HG03196 (cell line): ENCODE measurements around the gene GDF2.

ENCODE experiments used
- ATAC-seq: cut with Tn5 transposase; IDR thresholded peaks from one replicate; pipeline ENCODE4 v1.9.1; 2021; ENCODE audit not compliant: unreplicated experiment

The GDF2 gene

DNA sequence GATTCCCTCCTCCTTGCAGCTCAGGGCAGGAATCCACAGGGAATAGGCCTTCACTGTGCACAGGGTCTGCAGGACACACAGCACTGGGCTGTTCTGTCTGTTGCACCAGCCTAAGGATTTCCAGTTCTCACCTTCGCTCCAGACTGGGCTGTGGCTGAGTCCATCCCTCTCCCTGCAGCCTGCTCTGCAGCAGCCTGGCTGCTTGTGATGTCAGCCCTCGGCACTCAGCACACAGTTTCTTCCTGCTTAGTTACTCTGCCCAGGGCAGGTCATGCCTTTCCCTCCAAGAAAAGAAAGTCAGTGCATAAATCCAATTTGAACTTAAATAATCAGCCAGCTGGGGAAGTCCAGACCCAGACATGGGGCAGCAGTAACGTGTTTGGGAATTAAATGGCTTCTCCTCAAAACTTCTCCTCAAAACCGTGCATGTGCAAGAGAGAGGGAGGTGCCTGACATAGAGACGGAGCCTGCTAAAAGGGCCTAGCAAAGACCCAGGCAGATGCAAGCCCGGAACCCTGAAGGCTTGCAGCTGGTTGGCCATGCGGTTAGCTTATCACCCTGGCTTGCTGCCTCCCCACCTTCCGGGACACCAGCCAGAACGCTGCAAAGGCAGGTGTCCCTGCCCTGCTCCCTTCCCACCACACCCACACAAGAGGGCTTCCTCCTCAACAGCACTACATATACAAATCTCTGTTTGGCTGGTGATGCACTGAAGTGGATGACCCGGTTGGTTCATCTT is 10.9 kb upstream of the GDF2 start:
- no peak for ATAC-seq

DNA sequence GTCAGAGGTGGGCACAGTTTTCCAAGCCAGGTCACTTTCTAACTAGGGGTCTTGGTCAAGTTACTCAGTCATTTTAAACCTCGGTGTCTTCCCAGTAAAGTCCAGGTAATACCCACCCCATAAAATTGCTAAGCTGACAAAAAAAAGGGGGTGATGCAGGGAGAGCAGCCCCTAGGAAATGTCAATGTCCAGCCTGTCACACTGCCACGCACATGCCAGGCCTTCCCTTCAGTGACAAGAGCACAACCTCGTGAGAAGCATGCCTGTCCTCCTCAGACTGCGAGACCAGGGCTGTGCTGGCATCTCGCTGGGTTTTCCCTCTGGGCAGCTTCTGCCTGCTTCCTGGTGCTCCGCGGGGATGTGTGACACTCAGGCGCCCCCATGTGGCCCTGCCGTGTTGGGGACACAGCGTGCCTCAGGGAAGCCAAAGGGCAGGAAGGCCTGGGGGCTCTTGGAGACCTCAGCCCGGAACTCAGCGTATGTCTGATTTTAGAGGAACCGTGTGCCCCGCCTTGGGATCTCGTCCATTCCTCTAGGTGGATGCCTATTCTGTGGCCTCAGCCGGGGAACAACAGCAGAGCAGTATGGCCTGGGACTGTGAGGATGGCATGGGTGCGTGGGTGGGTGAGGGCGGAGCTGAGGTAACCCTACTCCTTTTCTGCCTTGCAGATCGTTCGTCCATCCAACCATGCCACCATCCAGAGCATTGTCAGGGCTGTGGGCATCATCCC is 10.2 kb upstream of the GDF2 start:
- no peak for ATAC-seq

DNA sequence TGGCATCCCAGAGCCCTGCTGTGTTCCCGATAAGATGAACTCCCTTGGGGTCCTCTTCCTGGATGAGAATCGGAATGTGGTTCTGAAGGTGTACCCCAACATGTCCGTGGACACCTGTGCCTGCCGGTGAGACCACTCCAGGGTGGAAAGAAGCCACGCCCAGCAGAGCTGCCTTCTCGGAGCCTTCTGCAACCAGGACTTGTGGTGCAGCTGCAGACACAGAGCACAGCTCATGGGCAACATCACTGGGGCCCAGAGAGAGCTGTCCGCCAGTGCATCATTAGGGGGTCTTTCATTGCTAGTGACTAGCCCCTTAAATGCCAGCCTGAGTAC is 9.6 kb upstream of the GDF2 start:
- ATAC-seq: no peak

DNA sequence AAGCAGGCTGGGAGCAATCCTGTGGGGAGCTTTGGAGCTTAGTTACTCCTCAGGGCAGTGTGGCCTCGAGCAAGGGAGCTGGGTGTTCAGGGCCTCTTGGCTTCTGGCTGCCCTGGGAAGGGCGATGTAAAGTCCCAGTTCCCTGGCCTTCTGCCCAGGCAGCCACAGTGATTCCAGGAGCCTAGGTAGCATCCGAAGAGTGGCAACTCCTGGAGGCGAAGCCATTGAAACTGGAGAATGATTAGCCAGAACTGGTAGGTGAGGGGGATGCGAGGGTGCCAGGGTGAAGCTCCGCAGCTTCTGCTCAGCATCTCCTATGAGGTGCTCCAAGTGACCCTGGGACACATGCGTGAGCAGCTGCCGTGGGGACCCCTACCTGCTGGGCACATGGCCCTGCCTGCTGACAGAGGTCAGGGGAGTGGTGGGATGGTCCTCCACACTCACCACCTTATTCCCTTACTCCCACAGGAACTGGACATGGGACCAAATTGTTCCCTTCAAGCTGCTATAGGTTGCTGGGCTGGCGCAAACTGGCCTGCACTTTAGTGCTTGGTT is 7.8 kb upstream of the GDF2 start:
- no peak for ATAC-seq

DNA sequence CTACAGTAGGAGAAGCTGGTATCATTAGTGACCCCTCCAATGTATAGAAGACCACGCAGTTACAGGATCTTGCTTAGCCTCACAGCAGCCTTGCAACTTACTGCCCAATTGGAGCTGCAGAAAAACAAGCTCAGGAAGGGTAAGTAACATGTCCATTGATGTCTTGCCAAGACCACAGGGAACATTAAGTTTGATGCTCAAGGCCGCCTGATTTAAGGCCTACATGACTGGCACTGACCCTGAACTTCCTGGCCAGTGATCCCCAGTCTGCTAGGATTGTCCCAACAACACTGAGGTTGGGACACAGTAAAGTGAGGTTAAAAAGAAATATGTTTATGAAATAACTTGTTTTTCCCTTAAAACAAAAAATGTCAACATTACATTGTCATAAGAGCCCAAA is 6.8 kb upstream of the GDF2 start:
- no peak for ATAC-seq

DNA sequence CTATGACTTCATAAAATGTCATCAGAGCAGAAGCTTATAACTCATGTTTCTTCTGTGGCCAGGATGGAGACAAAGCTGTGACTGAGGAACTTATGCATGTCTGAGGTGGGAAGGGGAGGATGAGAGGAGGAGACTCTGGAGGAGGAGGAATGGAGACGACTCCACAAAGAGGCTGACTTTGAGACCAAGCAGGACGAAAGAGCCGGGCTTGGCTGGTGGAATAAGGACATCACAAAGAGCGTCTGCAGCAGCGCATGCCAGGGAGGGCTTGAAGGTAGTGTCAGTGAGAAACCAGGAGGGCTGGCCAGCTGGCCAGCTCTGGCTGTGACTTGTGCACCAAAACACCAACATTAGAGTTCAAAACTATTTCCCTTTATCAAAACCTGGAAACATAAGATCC is 6.1 kb upstream of the GDF2 start:
- ATAC-seq: no peak

DNA sequence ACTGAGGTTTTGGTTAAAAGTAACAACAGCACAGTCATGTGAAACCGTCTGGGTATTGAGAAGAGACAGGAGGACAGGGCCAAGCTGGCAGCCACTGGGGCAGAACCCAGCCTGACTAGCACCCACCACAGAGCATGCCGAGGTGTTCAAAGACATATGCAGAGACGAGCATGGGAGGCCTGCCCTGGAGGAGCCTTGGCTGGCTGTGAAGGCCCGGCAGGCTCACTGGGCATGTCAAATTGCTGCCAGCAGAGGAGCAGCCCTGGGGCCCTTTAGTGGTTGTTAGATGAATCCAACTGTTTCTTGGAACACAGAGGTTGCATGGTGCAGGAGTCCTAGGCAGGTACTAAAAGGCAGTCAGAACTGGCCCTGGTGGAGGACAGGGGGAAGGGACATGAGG is 5.0 kb upstream of the GDF2 start:
- ATAC-seq: no peak

DNA sequence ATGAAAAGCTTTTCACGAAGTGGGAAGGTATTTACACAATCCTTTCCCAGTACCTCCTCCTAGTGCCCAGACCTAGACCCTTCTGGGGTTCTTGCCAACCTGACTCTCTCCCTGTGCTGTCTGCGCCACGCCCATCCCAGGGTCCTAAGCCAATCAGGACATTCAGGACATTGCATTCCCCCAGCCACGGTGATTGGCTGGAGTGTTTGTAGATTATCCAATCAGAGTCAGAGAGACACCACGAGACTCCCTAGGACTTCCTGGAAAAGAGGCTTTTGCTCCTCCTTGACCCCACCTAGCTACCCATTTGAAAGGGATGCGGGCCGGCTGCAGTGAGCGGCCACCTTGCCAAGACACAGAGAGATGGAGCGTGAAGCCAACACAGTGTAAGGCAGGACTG is 3.5 kb upstream of the GDF2 start:
- no peak for ATAC-seq

DNA sequence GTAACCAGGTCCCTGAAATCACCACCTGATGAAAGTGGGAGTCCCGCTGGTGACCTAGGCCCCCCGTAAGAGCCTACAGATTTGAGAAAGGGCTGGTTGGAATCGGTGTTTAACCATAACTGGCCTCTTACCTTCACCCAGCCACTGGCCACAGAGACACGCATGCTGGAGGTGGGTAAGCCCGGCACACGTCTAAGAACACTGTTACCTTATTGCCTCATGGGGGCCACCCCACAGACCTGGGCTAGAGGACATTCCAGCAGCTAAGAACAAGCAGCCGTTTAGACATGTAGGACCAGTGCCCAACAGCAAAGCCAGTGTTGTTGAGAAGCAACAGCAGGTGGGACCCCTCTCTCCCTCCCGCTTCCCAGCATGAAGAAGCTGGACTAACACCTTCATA is 2.5 kb upstream of the GDF2 start:
- ATAC-seq: no peak

DNA sequence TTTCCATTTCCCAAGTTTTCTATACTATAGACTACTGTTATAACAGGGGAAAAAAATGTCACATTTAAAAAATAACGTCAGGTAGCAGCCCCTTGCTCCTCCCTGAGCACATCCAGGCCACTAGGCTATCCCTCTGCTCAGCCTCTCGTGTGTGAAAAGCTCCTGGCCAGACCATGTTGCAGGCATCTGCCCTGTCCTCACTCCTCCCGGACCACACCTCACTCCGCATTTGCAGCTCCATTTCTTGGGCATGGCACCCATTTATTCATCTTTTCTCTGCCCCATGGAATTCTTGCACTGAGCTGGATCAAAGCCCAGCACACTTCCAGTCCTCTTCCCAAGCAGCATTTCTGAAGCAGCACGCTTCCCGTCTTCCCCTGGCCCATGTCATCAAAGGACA is 1.4 kb upstream of the GDF2 start:
- ATAC-seq: no peak

DNA sequence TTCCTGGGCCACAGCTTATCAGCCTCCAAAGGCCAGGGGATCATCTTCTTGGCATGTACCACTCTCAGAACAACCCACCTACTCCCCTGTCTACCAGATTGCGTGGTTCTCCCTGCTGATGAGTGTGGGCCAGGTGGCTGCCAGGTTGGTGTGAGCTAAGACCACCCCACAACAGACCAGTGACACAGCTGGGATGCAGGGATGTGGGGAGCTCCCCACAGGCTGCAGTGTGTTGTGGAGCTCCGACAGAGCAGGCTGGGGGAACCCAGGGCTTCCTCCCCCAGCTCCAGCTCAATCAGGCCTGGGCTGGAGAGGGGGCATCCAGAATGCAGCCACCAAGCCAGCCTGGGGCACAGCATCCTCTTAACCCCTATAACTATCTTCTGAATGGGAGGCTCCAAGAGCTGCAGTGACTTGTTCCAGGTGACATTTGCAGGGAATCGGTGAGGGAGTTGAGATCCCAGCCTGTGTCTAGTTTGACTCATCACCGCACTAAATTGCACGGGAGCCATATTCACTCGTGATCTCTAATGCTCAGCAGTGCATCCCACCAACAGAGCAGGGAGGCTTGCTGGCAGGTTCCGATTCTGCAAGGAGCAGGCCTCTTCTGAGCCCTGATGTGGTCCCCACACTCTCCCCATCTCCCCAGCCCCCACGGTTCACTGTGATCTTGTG is 596 bp upstream of the GDF2 start:
- no peak for ATAC-seq

DNA sequence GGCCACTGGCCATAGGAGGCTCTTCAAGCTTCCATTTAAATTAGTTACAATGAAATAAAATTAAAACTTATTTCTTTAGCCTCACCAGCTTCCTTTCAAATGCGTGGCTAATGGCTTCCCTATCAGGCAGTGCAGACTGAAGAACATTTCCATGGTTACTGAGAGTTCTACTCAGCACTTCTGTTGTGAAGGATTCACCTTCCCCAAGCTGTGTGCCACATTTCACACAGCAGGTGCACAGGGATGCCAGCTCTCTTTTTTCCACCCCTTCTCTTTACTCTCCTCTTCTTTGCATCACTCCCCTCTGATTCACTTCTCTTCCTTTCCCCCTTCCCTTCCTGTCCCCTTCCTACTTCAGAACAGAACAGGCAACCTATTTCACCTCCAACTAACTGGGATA is 833 bp downstream of the GDF2 start:
- ATAC-seq: no peak

DNA sequence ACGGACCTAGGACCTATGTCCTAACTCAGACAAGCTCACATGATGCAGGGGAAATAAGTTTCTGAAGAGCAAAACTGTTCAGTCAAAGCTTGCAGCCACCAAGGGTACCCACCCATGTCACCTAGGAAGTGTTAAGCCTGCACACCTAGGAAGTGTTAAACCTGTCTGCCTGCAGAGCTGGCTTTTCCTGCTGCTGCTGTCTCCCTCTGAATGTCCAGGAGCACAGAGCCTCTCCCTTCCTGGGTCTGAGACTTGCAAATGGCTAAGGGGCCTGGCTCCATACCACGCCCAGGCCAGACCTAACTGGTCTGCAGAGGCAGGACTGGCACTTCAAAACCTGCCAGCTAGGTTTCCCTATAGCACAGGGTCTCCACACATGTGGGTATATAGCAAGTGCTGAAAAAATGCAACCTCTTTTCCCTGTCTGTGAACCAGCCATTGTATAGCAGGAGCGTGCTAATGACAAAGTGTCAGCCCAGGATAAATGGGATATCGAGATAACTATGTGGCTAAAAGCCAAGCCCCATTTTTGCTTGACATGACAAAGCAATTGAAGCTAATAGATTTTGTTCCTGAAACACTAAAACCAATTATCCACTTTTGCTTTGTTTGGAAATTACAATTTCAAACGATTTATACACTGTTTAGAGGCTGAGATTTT is 1.5 kb downstream of the GDF2 start:
- ATAC-seq: no peak

DNA sequence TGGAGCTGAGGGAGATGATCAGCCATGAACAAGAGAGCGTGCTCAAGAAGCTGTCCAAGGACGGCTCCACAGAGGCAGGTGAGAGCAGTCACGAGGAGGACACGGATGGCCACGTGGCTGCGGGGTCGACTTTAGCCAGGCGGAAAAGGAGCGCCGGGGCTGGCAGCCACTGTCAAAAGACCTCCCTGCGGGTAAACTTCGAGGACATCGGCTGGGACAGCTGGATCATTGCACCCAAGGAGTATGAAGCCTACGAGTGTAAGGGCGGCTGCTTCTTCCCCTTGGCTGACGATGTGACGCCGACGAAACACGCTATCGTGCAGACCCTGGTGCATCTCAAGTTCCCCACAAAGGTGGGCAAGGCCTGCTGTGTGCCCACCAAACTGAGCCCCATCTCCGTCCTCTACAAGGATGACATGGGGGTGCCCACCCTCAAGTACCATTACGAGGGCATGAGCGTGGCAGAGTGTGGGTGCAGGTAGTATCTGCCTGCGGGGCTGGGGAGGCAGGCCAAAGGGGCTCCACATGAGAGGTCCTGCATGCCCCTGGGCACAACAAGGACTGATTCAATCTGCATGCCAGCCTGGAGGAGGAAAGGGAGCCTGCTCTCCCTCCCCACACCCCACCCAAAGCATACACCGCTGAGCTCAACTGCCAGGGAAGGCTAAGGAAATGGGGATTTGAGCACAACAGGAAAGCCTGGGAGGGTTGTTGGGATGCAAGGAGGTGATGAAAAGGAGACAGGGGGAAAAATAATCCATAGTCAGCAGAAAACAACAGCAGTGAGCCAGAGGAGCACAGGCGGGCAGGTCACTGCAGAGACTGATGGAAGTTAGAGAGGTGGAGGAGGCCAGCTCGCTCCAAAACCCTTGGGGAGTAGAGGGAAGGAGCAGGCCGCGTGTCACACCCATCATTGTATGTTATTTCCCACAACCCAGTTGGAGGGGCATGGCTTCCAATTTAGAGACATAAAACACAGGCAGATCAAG is 3.3 kb downstream of the GDF2 start:
- no peak for ATAC-seq

DNA sequence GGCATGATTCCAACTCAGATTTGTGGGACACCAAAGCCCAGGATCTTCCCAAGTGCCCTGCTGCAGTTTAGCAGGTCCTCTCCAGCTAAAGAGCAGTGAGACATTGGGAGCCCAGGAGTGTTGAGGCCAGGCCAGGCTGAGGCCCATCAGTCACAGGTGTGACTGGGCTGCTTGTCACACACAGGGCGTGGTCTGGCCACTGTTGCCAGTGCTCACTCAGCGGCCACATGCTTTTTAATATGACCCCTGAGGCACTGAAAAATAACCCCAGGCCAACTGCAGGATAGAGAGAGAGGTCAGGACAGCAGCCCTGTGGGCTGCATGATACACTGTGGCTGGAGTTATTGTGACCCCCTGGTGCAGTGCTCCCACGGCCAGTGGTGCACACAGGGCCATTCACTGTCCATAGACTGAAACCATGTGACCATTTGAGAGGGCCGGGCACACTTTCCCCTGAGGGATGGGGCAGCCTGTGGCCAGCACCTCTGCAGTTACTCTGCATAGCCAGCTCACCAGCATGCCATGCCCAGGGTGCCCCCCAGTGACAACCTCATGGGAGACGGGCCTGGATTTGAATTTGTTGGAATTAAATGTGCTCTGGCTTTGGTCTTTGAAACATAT is 4.2 kb downstream of the GDF2 start:
- no peak for ATAC-seq

DNA sequence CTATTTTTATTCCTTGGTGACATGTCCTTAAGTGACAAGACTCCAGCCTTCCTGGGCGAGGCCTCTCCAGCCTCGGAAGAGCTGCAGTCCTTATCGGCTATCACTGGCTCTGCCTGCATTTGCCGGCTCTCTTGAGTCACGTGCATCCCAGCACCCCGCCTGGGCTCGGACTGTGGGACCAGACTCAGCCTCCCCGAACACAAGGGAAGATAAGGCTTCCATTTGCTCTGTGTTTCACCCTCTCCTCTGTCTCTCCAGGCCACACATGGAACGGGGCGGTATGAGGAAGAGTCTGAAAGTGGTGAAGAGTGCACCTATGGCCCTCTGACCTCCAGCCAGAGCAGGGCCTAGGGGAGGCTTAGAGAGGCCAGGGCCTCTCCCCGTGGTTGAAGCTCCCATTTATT is 4.7 kb downstream of the GDF2 start:
- no peak for ATAC-seq

DNA sequence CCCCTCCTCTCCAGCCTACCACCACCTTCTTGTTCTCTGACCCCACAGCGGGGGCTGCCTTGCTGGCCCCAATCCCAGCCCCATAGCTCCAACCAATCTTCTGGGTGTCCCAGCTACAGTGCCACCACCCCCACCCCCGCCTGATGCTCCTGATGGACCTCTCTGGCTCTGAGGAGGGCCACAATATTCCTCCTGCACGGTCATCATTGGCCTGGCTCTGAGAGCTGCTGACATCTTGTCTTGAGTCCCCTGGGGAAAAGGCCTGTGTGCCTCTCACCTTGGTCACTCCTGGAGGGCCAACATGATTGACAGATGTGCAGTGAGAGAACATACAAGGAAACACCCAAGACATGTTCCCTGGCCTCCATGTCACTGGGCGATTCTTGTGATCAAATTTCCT is 7.6 kb downstream of the GDF2 start:
- ATAC-seq: no peak

DNA sequence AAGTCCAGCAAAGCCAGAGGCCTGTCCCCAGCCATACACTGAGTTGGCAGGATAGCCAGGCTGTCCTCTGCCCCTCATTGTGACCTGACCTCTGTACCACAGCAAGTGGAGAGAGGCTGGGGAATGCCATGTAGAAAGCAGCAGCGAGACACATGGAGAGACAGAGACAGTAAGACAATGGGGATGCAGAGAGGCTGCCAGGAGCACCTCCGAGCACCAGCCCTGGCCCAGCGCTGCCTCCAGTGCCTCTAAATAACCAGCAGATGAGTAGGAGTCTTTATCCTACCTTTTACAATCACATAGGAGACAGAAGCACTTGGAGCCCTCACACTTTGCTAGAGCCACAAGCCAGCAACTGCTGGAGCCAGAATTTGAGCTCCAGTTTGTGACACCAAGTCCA is 8.1 kb downstream of the GDF2 start:
- ATAC-seq: no peak

DNA sequence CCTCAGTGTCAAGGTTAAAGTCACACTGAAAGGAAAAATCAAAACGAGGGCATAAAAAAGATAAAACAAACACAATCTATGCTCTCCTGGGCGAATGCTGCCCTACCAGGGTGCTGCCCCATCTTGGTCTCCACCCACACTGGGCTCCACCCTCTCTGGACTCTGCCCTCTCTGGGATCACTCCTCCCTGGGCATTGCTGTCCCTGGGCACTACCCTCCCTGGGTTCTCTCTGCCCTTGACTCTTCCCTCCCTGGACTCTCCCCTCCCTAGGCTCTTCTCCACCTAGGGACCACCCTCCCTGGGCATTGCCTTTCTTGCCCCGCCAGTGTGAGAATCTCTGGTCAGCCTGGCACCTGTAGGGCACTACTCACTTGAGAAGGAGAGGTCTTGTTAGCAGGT is 8.6 kb downstream of the GDF2 start:
- no peak for ATAC-seq

DNA sequence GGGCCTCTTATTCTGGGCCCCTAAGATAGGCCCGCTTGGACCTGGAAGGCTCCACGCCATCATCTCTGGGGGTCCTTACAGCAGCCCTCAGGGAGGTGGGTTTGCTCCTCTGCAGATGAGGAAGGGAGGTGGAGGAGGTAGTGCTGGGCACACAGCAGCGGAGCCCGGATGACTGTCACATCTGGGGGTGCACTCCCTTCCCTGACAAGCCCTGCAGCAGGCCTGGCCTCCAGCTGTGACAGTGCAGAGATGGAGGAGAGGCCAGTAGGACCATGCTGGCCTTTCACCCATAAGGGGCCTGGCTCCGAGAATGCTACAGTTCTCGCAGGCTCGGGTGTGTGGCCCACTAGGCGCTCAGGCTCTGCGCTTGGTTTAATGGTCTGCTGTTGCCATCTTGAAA is 9.2 kb downstream of the GDF2 start:
- no peak for ATAC-seq
